ENCODE measurements around the gene DLG2.
A peak's percentile ranks its signal among the peaks of the same experiment; 100 is the strongest.

The DLG2 gene

DNA sequence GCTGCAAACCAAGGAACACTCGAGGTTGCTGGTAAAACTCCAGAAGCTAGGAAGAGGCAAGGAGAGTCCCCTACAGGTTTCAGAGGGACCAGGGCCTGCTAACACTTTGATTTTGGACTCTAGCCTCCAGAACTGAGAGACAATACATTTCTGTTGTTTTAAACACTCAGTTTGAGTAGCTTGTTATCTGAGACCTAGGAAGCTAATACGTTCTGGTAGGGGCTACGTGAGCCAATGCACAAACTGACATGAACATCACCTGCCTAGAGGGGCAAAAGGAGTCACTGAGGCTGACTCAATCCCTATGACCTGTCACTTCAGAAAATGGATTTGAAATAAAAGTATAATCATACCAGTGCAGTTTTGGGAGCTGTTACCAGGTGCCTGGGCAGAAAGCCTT, 1775.1 kb downstream of the DLG2 start:
- no peak for TF ChIP-seq CTCF (IDR thresholded peaks at IDR 0.05; ENCODE audit: low read length, missing control alignments)
- no peak overlapping the region for H3K4me3 ChIP-seq (replicated peaks; ENCODE audit: low read depth, low read length)
- DNase-seq (ENCODE audit: low read depth) = no peak

- no peak for DNase-seq (ENCODE audit: low read depth)
- no peak for TF ChIP-seq CTCF (IDR thresholded peaks at IDR 0.05; ENCODE audit: low read length, missing control alignments)
- no peak overlapping the region for H3K4me3 ChIP-seq (replicated peaks; ENCODE audit: low read depth, low read length)
Observed at GRCh38 chr11:83847467-83848034, 1779.6 kb downstream of the DLG2 start.

GRCh38 chr11:83845797-83846196, 1781.3 kb downstream of the DLG2 start:
- no peak overlapping the region for H3K4me3 ChIP-seq (replicated peaks; ENCODE audit: low read depth, low read length)
- DNase-seq (ENCODE audit: low read depth) = no peak
- no peak for TF ChIP-seq CTCF (IDR thresholded peaks at IDR 0.05; ENCODE audit: low read length, missing control alignments)

GRCh38 chr11:83840326-83840725, 1786.8 kb downstream of the DLG2 start:
- no peak for DNase-seq (ENCODE audit: low read depth)
- no peak for TF ChIP-seq CTCF (IDR thresholded peaks at IDR 0.05; ENCODE audit: low read length, missing control alignments)
- H3K4me3 ChIP-seq (replicated peaks; ENCODE audit: low read depth, low read length) = no peak overlapping the region

- DNase-seq (ENCODE audit: low read depth) = peak; percentile 61
- peak; percentile 81 for TF ChIP-seq CTCF (IDR thresholded peaks at IDR 0.05; ENCODE audit: low read length, missing control alignments)
Observed at GRCh38 chr11:83836883-83837654, 1790.1 kb downstream of the DLG2 start.

GRCh38 chr11:83836065-83836464, 1791.1 kb downstream of the DLG2 start:
- H3K4me3 ChIP-seq (replicated peaks; ENCODE audit: low read depth, low read length) = no peak overlapping the region
- no peak for DNase-seq (ENCODE audit: low read depth)
- no peak for TF ChIP-seq CTCF (IDR thresholded peaks at IDR 0.05; ENCODE audit: low read length, missing control alignments)

More at GRCh38 chr11:83836883-83837654, 1790.1 kb downstream of the DLG2 start:
- H3K4me3 ChIP-seq (replicated peaks; ENCODE audit: low read depth, low read length) = no peak overlapping the region
